ENCODE data around the gene ZNF281.

ZNF281 gene

GRCh38 chr1:200378096-200378495 is 31.7 kb downstream of the ZNF281 start:
- in situ Hi-C loops (cut with HindIII; ENCODE audit: low pct_ligation_motif_present, low sequenced_read_pairs), result no loop called here
- DNase-seq, result no peak
- H3K27ac ChIP-seq, result no peak overlapping the region
- no peaks in the 10 kb centered on the region for H3K36me3 ChIP-seq (replicated peaks)
- no peaks in the 10 kb centered on the region for H3K27me3 ChIP-seq (replicated peaks)
- no peak overlapping the region for H3K4me3 ChIP-seq (ENCODE audit: low read depth, low read length)
- no peak for TF ChIP-seq CTCF (IDR thresholded peaks at IDR 0.05; ENCODE audit: low read depth, low read length, missing control alignments)

GRCh38 chr1:200376528-200376927 is 33.3 kb downstream of the ZNF281 start:
- no peaks in the 10 kb centered on the region for H3K27me3 ChIP-seq (replicated peaks)
- H3K4me3 ChIP-seq (ENCODE audit: low read depth, low read length), result no peak overlapping the region
- no peaks in the 10 kb centered on the region for H3K36me3 ChIP-seq (replicated peaks)
- H3K27ac ChIP-seq, result no peak overlapping the region
- no peak for DNase-seq
- in situ Hi-C loops (cut with HindIII; ENCODE audit: low pct_ligation_motif_present, low sequenced_read_pairs), result no loop called here
- no peak for TF ChIP-seq CTCF (IDR thresholded peaks at IDR 0.05; ENCODE audit: low read depth, low read length, missing control alignments)

GRCh38 chr1:200374569-200375295 is 35.1 kb downstream of the ZNF281 start:
- DNase-seq, result no peak
- in situ Hi-C loops (cut with HindIII; ENCODE audit: low pct_ligation_motif_present, low sequenced_read_pairs), result no loop called here
- Histone ChIP-seq H3K27ac (no peak overlapping the region), H3K36me3 (replicated peaks) (no peaks in the 10 kb centered on the region), H3K4me3 (ENCODE audit: low read depth, low read length) (no peak overlapping the region), H3K27me3 (replicated peaks) (no peaks in the 10 kb centered on the region)
- no peak for TF ChIP-seq CTCF (IDR thresholded peaks at IDR 0.05; ENCODE audit: low read depth, low read length, missing control alignments)

GRCh38 chr1:200373811-200374231 is 36.0 kb downstream of the ZNF281 start:
- in situ Hi-C loops (cut with HindIII; ENCODE audit: low pct_ligation_motif_present, low sequenced_read_pairs), result no loop called here
- Histone ChIP-seq H3K36me3 (replicated peaks) (no peaks in the 10 kb centered on the region), H3K27me3 (replicated peaks) (no peaks in the 10 kb centered on the region), H3K27ac (no peak overlapping the region), H3K4me3 (ENCODE audit: low read depth, low read length) (no peak overlapping the region)
- DNase-seq, result no peak
- TF ChIP-seq CTCF (IDR thresholded peaks at IDR 0.05; ENCODE audit: low read depth, low read length, missing control alignments), result no peak

- H3K27me3 ChIP-seq (replicated peaks), result no peaks in the 10 kb centered on the region
- in situ Hi-C loops (cut with HindIII; ENCODE audit: low pct_ligation_motif_present, low sequenced_read_pairs), result no loop called here
- no peak for DNase-seq
- no peaks in the 10 kb centered on the region for H3K36me3 ChIP-seq (replicated peaks)
- no peak for TF ChIP-seq CTCF (IDR thresholded peaks at IDR 0.05; ENCODE audit: low read depth, low read length, missing control alignments)
- H3K4me3 ChIP-seq (ENCODE audit: low read depth, low read length), result no peak overlapping the region
- H3K27ac ChIP-seq, result no peak overlapping the region
Measured at GRCh38 chr1:200372885-200373181, 37.0 kb downstream of the ZNF281 start.

Measured in brain microvascular endothelial cell (primary cell).